ENCODE results near the gene PRDX6. TPM values are rescaled to one million over a fixed set of nuclear protein-coding genes. Genes with fewer than 3 reads are reported as not detected.

Gene PRDX6
- total RNA-seq, 1 donor from 2014 or later, result 185 TPM

DNA sequence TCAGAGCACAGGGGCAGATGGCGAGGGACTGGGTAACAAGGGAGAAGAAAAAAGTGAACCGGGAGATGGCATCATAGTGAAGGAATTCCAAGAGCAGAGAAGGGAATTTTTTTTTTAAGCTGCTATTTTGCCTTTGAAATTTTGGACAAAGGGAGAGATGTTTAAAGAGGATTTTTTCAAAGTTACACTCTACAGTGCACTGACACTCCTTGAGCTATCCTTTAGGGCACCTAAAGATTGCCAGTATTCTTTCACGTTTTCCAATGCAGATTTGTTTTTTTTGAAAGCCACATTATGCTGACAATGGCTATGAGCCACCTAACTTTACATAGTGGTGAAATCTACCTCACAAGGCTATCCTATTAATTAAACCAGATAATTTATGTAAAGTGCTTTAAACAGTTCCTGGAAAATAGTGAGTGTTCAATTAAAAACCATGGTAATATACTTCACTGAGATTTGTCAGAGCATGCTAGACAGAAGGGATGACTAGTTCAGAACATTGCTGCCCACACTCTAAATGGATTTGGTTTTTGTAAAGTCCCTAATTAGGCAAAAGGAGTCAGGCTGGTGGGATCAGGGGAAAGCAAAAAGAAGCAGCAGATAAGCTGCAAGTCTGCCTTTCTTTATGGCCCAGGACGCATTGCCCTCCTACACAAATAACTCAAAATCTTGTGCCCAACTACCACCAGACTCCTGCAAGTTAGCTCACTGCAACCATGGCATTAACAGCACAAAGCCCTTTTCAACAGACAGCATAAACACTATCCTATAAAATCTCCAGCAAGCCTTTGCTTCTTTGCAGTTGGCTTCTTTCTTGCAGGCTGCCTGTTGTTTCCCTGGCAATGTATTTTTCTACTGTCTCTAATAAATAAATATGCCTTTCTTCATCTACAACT is 53.9 kb downstream of the PRDX6 start:
- no peak overlapping the region for H3K4me3 ChIP-seq (ENCODE audit: low read depth, low read length)
- no peak for DNase-seq (ENCODE audit: low read depth)
- no peaks in the 10 kb centered on the region for H3K27me3 ChIP-seq (ENCODE audit: control insufficient read depth, insufficient read depth, low read length)
- no peaks in the 10 kb centered on the region for H3K36me3 ChIP-seq (ENCODE audit: control insufficient read depth, insufficient read depth, low read length)
- no peak for TF ChIP-seq CTCF (IDR thresholded peaks at IDR 0.05; ENCODE audit: insufficient read depth, low read length, severe bottlenecking)
- no peak for FAIRE-seq

DNA sequence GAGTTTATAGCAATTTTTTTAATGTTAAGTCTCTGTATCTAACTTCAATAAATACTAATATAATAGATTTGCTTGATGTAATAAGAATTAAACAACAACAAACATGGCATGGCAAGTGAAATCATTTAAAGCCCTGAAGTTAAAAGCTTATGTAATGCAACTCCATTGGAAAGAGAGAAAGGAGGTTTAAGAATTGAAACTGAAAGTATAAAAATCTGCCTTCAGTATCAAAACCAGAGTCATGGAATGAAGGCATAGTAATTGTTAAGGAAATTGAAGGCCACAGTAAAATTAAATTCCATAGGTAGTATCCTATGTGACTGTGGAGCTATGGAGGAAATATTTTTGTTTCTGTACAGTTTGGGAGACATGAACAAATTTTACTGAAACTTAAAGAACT is 55.1 kb downstream of the PRDX6 start:
- Histone ChIP-seq H3K4me3 (ENCODE audit: low read depth, low read length) (no peak overlapping the region), H3K27me3 (ENCODE audit: control insufficient read depth, insufficient read depth, low read length) (no peaks in the 10 kb centered on the region), H3K36me3 (ENCODE audit: control insufficient read depth, insufficient read depth, low read length) (no peaks in the 10 kb centered on the region)
- no peak for DNase-seq (ENCODE audit: low read depth)
- FAIRE-seq, result no peak
- TF ChIP-seq CTCF (IDR thresholded peaks at IDR 0.05; ENCODE audit: insufficient read depth, low read length, severe bottlenecking), result no peak

- no peak for FAIRE-seq
- no peaks in the 10 kb centered on the region for H3K27me3 ChIP-seq (ENCODE audit: control insufficient read depth, insufficient read depth, low read length)
- DNase-seq (ENCODE audit: low read depth), result no peak
- no peak overlapping the region for H3K4me3 ChIP-seq (ENCODE audit: low read depth, low read length)
- TF ChIP-seq CTCF (IDR thresholded peaks at IDR 0.05; ENCODE audit: insufficient read depth, low read length, severe bottlenecking), result no peak
- no peaks in the 10 kb centered on the region for H3K36me3 ChIP-seq (ENCODE audit: control insufficient read depth, insufficient read depth, low read length)
Measured at GRCh38 chr1:173536223-173536622, 59.1 kb downstream of the PRDX6 start.

Other genes starting within 250 kb of the PRDX6 start
- not detected in 2 replicates for gene SLC9C2, start 125.7 kb downstream of the PRDX6 start, total RNA-seq
- not detected in 2 replicates for gene TEX50, start 158.0 kb downstream of the PRDX6 start, total RNA-seq
- gene ANKRD45, start 192.5 kb downstream of the PRDX6 start, total RNA-seq, result under 0.01 TPM in 2 replicates
- gene KLHL20, start 237.6 kb downstream of the PRDX6 start, total RNA-seq, result 35.8 and 39.0 TPM in 2 replicates

Data from bronchial epithelial cell (primary cell).